ENCODE results near the gene CCR3.

CCR3 gene

GRCh38 chr3:46293991-46294833, 52.0 kb downstream of the CCR3 start:
- DNase-seq, result no peak
- intact Hi-C loops (cut with DNase I), result loop anchor here (10.0 kb wide), 1 partner anchor 81 kb away; the partner anchor contains the start of gene CCR5

GRCh38 chr3:46296826-46297225, 54.6 kb downstream of the CCR3 start:
- intact Hi-C loops (cut with DNase I), result loop anchor here (10.0 kb wide), 1 partner anchor 78 kb away; the partner anchor contains the start of gene CCR5
- DNase-seq, result no peak

GRCh38 chr3:46297658-46298423, 55.6 kb downstream of the CCR3 start:
- DNase-seq, result no peak
- intact Hi-C loops (cut with DNase I), result loop anchor here (10.0 kb wide), 1 partner anchor 77 kb away; the partner anchor contains the start of gene CCR5

GRCh38 chr3:46298871-46299607, 56.8 kb downstream of the CCR3 start:
- intact Hi-C loops (cut with DNase I), result loop anchor here (10.0 kb wide), 1 partner anchor 76 kb away; the partner anchor contains the start of gene CCR5
- no peak for DNase-seq

GRCh38 chr3:46299608-46300460, 57.6 kb downstream of the CCR3 start:
- intact Hi-C loops (cut with DNase I), result loop anchor here (10.0 kb wide), 1 partner anchor 75 kb away; the partner anchor contains the start of gene CCR5
- no peak for DNase-seq

- intact Hi-C loops (cut with DNase I), result no loop called here
- DNase-seq, result no peak
These were observed 58.2 kb downstream of the CCR3 start for GRCh38 chr3:46300461-46300789.

- no peak for DNase-seq
- intact Hi-C loops (cut with DNase I), result no loop called here
These were observed 59.0 kb downstream of the CCR3 start for GRCh38 chr3:46301122-46301835.

- DNase-seq, result no peak
- intact Hi-C loops (cut with DNase I), result no loop called here
These were observed 61.0 kb downstream of the CCR3 start for GRCh38 chr3:46303240-46303639.

- DNase-seq, result no peak
- intact Hi-C loops (cut with DNase I), result no loop called here
These were observed 62.5 kb downstream of the CCR3 start for GRCh38 chr3:46304739-46305138.

GRCh38 chr3:46312991-46313390, 70.7 kb downstream of the CCR3 start:
- DNase-seq, result no peak
- intact Hi-C loops (cut with DNase I), result no loop called here

GRCh38 chr3:46314517-46314916, 72.3 kb downstream of the CCR3 start:
- DNase-seq, result no peak
- intact Hi-C loops (cut with DNase I), result no loop called here

- no peak for DNase-seq
- intact Hi-C loops (cut with DNase I), result no loop called here
These were observed 73.9 kb downstream of the CCR3 start for GRCh38 chr3:46316206-46316605.

Measured in posterior cingulate gyrus (tissue), 11 donors.